Measurements from ENCODE around the gene SPRTN.

Gene SPRTN

DNA sequence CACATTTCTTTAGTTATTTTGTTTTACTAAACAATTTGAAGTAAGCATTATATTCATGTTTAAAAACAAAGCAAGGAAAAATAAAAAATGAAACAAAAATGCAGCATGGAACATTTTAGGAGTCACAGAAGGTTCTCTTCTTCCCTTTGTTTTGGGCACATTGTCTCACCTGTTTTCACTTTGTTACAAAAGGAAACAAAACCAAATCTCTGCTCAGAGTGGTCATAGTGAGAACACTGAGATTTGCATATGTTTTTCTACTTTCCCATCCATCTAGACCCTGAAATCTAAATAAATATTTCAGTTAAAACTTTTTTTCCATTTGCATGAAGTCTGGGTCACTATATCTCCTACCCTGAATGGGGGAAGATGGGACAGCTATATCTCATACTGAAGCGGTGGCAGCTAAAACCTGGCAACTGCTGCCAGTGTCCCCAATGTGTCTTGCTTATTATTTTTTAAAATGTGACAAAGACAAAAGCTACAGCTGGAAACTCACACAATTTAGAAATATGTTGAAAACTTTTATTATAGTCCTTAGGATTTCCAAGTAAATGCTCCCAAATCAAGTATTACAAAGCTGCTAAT, 3.9 kb upstream of the SPRTN start:
- Histone ChIP-seq H2AFZ (ENCODE audit: low read length) (no peak overlapping the region), H3K4me2 (ENCODE audit: low read depth, low read length, poor library complexity, severe bottlenecking) (peak overlapping the region; percentile 87), H3K36me3 (ENCODE audit: insufficient read depth, low read length) (no peaks in the 10 kb centered on the region), H3K9ac (ENCODE audit: low read depth, low read length, poor library complexity, severe bottlenecking) (peak overlapping the region; percentile 88), H3K79me2 (ENCODE audit: insufficient read depth, low read length) (peaks cover 61% of the 10 kb centered on the region), H3K4me1 (ENCODE audit: insufficient read depth, low read length, poor library complexity, severe bottlenecking) (peaks cover 41% of the 10 kb centered on the region), H3F3A (ENCODE audit: low read depth) (no peaks in the 10 kb centered on the region; the same call in 1 of the 2 replicates), H4K20me1 (ENCODE audit: insufficient read depth, low read length, poor library complexity, severe bottlenecking) (peaks cover 52% of the 10 kb centered on the region), H3K27me3 (ENCODE audit: insufficient read depth, low read length, poor library complexity, severe bottlenecking) (no peaks in the 10 kb centered on the region), H3K4me3 (ENCODE audit: low read length, poor library complexity, severe bottlenecking) (peak overlapping the region; percentile 92), H3K9me3 (ENCODE audit: insufficient read depth, low read depth, low read length) (no peaks in the 10 kb centered on the region), H3K9me2 (replicated peaks; ENCODE audit: low read depth, low read length) (no peaks in the 10 kb centered on the region)
- TF ChIP-seq EZH2phosphoT487 (IDR thresholded peaks at IDR 0.05; ENCODE audit: borderline replicate concordance), result no peak

DNA sequence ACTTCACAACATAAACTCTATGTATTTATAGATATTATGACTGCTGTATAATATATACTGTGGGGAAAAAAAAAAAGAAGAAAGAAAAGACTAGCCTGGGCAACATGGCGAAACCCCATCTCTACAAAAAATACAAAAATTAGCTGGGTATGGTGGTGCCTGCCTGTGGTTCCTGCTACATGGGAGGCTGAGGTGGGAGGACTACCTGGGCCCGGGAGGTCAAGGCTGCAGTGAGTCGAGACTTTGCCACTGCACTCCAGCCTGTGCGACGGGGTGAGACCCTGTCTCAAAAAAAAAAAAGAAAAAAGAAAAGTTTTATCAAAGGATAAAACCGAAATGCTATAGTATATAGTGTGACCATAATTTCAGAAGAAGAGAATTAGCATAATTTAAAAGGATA, 3.1 kb upstream of the SPRTN start:
- Histone ChIP-seq H3K36me3 (ENCODE audit: insufficient read depth, low read length) (no peaks in the 10 kb centered on the region), H3K4me1 (ENCODE audit: insufficient read depth, low read length, poor library complexity, severe bottlenecking) (peaks cover 48% of the 10 kb centered on the region), H3F3A (ENCODE audit: low read depth) (no peaks in the 10 kb centered on the region; the same call in 1 of the 2 replicates), H2AFZ (ENCODE audit: low read length) (no peak overlapping the region), H3K9me2 (replicated peaks; ENCODE audit: low read depth, low read length) (no peaks in the 10 kb centered on the region), H3K9me3 (ENCODE audit: insufficient read depth, low read depth, low read length) (no peaks in the 10 kb centered on the region), H3K4me2 (ENCODE audit: low read depth, low read length, poor library complexity, severe bottlenecking) (peak overlapping the region; percentile 87), H3K4me3 (ENCODE audit: low read length, poor library complexity, severe bottlenecking) (peak overlapping the region; percentile 92), H4K20me1 (ENCODE audit: insufficient read depth, low read length, poor library complexity, severe bottlenecking) (peaks cover 55% of the 10 kb centered on the region), H3K79me2 (ENCODE audit: insufficient read depth, low read length) (peaks cover 69% of the 10 kb centered on the region), H3K27me3 (ENCODE audit: insufficient read depth, low read length, poor library complexity, severe bottlenecking) (no peaks in the 10 kb centered on the region), H3K9ac (ENCODE audit: low read depth, low read length, poor library complexity, severe bottlenecking) (peak overlapping the region; percentile 88)
- TF ChIP-seq EZH2phosphoT487 (IDR thresholded peaks at IDR 0.05; ENCODE audit: borderline replicate concordance), result no peak
- TF ChIP-seq, protein P1, sequence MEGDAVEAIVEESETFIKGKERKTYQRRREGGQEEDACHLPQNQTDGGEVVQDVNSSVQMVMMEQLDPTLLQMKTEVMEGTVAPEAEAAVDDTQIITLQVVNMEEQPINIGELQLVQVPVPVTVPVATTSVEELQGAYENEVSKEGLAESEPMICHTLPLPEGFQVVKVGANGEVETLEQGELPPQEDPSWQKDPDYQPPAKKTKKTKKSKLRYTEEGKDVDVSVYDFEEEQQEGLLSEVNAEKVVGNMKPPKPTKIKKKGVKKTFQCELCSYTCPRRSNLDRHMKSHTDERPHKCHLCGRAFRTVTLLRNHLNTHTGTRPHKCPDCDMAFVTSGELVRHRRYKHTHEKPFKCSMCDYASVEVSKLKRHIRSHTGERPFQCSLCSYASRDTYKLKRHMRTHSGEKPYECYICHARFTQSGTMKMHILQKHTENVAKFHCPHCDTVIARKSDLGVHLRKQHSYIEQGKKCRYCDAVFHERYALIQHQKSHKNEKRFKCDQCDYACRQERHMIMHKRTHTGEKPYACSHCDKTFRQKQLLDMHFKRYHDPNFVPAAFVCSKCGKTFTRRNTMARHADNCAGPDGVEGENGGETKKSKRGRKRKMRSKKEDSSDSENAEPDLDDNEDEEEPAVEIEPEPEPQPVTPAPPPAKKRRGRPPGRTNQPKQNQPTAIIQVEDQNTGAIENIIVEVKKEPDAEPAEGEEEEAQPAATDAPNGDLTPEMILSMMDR (conservative IDR thresholded peaks at IDR 0.05; ENCODE audit: low read length), result no peak

DNA sequence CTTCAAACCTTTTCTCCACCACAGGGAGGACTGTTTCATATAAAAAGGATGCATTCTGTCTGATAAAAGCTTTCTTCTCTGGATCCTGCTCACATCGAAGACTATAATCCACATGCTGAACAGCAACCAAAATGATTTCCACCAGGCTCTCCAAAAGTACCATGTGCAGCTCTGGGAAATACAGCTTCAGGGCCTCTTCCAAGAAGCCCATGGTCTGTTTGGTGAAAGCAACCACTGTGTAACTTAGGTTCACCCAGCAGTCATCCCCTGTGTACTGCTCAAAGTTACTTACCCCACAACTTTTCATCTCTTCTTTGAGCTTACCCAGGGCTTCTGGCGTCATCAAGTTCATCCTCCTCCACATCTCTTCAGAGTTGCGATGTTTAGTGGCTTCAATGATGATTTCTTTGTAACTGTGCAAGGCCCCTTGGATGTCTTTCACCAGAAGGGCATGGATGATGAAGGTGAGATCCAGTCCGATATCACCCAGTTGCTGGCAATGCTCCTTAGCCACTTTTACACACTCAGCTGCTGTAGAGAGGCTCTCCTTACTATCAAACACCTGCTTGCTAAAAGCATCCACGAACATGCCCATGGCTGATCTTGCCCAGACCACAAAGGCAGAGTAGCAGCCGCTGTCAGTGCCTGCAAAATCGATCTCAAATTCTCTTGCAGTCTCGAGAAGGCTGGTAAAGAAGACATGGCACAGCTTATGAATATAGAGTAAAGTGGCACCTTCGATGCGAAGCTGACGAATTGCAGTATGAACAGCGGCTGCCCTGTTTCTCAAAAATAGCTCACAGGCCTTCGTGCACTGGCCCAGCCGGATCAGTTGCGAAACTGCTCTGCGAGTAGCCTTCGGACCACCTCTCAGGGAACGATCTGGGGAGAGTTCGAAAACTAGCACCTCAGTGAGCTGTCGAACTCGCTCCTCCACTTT, 2.2 kb upstream of the SPRTN start:
- Histone ChIP-seq H3K9me2 (replicated peaks; ENCODE audit: low read depth, low read length) (no peaks in the 10 kb centered on the region), H3F3A (ENCODE audit: low read depth) (no peaks in the 10 kb centered on the region; the same call in 1 of the 2 replicates), H3K4me3 (ENCODE audit: low read length, poor library complexity, severe bottlenecking) (peak overlapping the region; percentile 92), H3K36me3 (ENCODE audit: insufficient read depth, low read length) (no peaks in the 10 kb centered on the region), H2AFZ (ENCODE audit: low read length) (no peak overlapping the region), H3K4me1 (ENCODE audit: insufficient read depth, low read length, poor library complexity, severe bottlenecking) (peaks cover 56% of the 10 kb centered on the region), H3K9me3 (ENCODE audit: insufficient read depth, low read depth, low read length) (no peaks in the 10 kb centered on the region), H3K27me3 (ENCODE audit: insufficient read depth, low read length, poor library complexity, severe bottlenecking) (no peaks in the 10 kb centered on the region), H3K4me2 (ENCODE audit: low read depth, low read length, poor library complexity, severe bottlenecking) (peak overlapping the region; percentile 87), H4K20me1 (ENCODE audit: insufficient read depth, low read length, poor library complexity, severe bottlenecking) (peaks cover 55% of the 10 kb centered on the region), H3K9ac (ENCODE audit: low read depth, low read length, poor library complexity, severe bottlenecking) (peak overlapping the region; percentile 88), H3K79me2 (ENCODE audit: insufficient read depth, low read length) (peaks cover 79% of the 10 kb centered on the region)
- TF ChIP-seq EZH2phosphoT487 (IDR thresholded peaks at IDR 0.05; ENCODE audit: borderline replicate concordance), result no peak
- TF ChIP-seq, protein P1 (conservative IDR thresholded peaks at IDR 0.05; ENCODE audit: low read length), result no peak

Data from Loucy (cell line).